Fibroblast of pulmonary artery (primary cell): ENCODE measurements around the gene NDUFB5.

Experiments used
- DNase-seq: peaks from one replicate; pipeline ENCODE4 v3.0.0-alpha.2; 2010; ENCODE audit warnings: low read depth
- H3K4me3 ChIP-seq: replicated peaks from 2 replicates; pipeline ENCODE4 v1.5.1; 2011; ENCODE audit warnings: low read depth, mild to moderate bottlenecking, control low read depth, low read length, moderate library complexity
- TF ChIP-seq, protein P1 (sequence below): IDR thresholded peaks from 2 replicates; pipeline ENCODE4 v1.5.1; 2011; ENCODE audit warnings: mild to moderate bottlenecking, control low read depth, low read length, inconsistent platforms; ENCODE audit errors: missing control alignments

NDUFB5 gene

DNA sequence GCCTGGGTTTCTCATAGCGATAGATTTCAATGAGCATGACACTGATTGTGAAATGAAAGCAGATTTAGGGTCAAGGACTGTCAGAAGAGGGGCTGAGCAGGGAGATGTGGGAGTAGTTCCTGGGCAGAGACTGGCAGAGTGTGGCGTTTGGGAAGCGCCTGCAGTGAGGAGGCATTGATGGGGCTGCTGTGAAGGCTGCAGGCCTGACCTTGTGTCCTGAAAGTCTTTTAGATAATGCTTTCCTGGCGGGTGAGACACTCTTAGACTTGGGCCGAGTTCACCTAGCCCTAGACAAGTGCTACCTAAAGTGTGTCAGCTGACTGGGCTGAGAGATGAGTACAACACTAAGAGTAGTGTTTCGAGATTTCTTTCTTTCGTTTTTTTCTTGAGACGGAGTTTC lies 68.9 kb downstream of the NDUFB5 start:
- TF ChIP-seq, protein P1, sequence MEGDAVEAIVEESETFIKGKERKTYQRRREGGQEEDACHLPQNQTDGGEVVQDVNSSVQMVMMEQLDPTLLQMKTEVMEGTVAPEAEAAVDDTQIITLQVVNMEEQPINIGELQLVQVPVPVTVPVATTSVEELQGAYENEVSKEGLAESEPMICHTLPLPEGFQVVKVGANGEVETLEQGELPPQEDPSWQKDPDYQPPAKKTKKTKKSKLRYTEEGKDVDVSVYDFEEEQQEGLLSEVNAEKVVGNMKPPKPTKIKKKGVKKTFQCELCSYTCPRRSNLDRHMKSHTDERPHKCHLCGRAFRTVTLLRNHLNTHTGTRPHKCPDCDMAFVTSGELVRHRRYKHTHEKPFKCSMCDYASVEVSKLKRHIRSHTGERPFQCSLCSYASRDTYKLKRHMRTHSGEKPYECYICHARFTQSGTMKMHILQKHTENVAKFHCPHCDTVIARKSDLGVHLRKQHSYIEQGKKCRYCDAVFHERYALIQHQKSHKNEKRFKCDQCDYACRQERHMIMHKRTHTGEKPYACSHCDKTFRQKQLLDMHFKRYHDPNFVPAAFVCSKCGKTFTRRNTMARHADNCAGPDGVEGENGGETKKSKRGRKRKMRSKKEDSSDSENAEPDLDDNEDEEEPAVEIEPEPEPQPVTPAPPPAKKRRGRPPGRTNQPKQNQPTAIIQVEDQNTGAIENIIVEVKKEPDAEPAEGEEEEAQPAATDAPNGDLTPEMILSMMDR = no peak
- DNase-seq = no peak
- H3K4me3 ChIP-seq = no peak overlapping the region

DNA sequence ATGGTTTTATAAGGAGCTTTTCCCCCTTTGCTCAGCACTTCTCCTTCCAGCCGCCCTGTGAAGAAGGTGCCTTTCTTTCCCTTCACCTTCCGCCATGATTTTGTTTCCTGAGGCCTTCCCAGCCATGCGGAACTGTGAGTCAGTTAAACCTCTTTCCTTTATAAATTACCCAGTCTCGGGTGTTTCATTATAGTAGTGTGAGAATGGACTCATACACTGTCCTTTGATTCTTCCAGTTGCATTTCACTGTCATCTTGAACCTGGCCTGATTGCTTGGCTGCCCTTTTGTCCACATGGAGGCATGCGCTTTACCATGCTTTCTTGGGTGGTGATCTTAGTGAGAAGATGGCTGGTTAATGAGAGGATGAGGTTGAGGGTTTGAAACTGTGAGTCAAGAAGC lies 71.5 kb downstream of the NDUFB5 start:
- no peak for DNase-seq
- no peak overlapping the region for H3K4me3 ChIP-seq
- TF ChIP-seq, protein P1 = no peak
